Coronary artery (tissue), 2 donors: ENCODE results near the gene DLG2.

Experiments
- DNase-seq: peaks from one replicate; pipeline ENCODE4 v3.0.0-alpha.2; 2017; ENCODE audit warnings: low spot score
- H3K27ac ChIP-seq, 2 donors: fragments of 200-600 bp; sonication (generic); one replicate each; pipeline ENCODE4 v1.5.1; 2016 to 2019
- H3K4me3 ChIP-seq: fragments of 200-600 bp; sonication (generic); 2 replicates; pipeline ENCODE4 v1.5.1; 2016; ENCODE audit warnings: mild to moderate bottlenecking, moderate library complexity
- CTCF ChIP-seq: fragments of 200-600 bp; sonication (generic); IDR thresholded peaks from one replicate; pipeline ENCODE4 v1.5.1; 2019; ENCODE audit warnings: antibody characterized with exemption

DLG2 gene

GRCh38 chr11:84552791-84553190 is 1074.4 kb downstream of the DLG2 start:
- no peak overlapping the region for H3K4me3 ChIP-seq
- DNase-seq: no peak
- TF ChIP-seq CTCF: no peak
- no peak overlapping the region for H3K27ac ChIP-seq

GRCh38 chr11:84549217-84549616 is 1077.9 kb downstream of the DLG2 start:
- H3K4me3 ChIP-seq: no peak overlapping the region
- no peak for DNase-seq
- no peak overlapping the region for H3K27ac ChIP-seq
- TF ChIP-seq CTCF: no peak

GRCh38 chr11:84544566-84544965 is 1082.6 kb downstream of the DLG2 start:
- TF ChIP-seq CTCF: no peak
- H3K27ac ChIP-seq: no peak overlapping the region
- DNase-seq: no peak
- no peak overlapping the region for H3K4me3 ChIP-seq

- TF ChIP-seq CTCF: no peak
- no peak for DNase-seq
- Histone ChIP-seq H3K4me3 (no peak overlapping the region), H3K27ac (no peak overlapping the region)
Observed at GRCh38 chr11:84543367-84544159, 1083.6 kb downstream of the DLG2 start.

- DNase-seq: no peak
Observed at GRCh38 chr11:84541731-84542340, 1085.3 kb downstream of the DLG2 start.

GRCh38 chr11:84536456-84536855 is 1090.7 kb downstream of the DLG2 start:
- no peak for DNase-seq
- Histone ChIP-seq H3K4me3 (no peak overlapping the region), H3K27ac (no peak overlapping the region)
- no peak for TF ChIP-seq CTCF

More at GRCh38 chr11:84541731-84542340, 1085.3 kb downstream of the DLG2 start:
- no peak overlapping the region for H3K27ac ChIP-seq
- TF ChIP-seq CTCF: no peak
- no peak overlapping the region for H3K4me3 ChIP-seq

GRCh38 chr11:84532364-84532763 is 1094.8 kb downstream of the DLG2 start:
- H3K27ac ChIP-seq: no peak overlapping the region
- H3K4me3 ChIP-seq: no peak overlapping the region
- DNase-seq: no peak
- no peak for TF ChIP-seq CTCF
